HepG2 (cell line): ENCODE data around the gene OSBPL5. TPM values are rescaled to one million over a fixed set of nuclear protein-coding genes. Genes with fewer than 3 reads are reported as not detected.

Source experiments
- AGO1 ChIP-seq: fragments of 200-400 bp; formaldehyde crosslinking; IDR thresholded peaks from 2 replicates; pipeline ENCODE4 v1.6.1; 2017; ENCODE audit warnings: mild to moderate bottlenecking, low read depth, low read length, moderate library complexity; ENCODE audit not compliant: poor library complexity, severe bottlenecking
- BCL6 ChIP-seq: IDR thresholded peaks from 2 replicates; pipeline ENCODE4 v1.6.1; 2016; ENCODE audit warnings: missing genetic modification reagents, missing compliant biosample characterization
- FUBP1 ChIP-seq: sonication (generic); formaldehyde crosslinking; IDR thresholded peaks from 2 replicates; pipeline ENCODE4 v1.5.1; 2020; ENCODE audit warnings: missing genetic modification reagents, mild to moderate bottlenecking, borderline replicate concordance
- GLI4 ChIP-seq: sonication (generic); formaldehyde crosslinking; IDR thresholded peaks from 2 replicates; pipeline ENCODE4 v1.5.1; 2020; ENCODE audit warnings: missing genetic modification reagents, mild to moderate bottlenecking, moderate library complexity, borderline replicate concordance
- GZF1 ChIP-seq: sonication (generic); formaldehyde crosslinking; IDR thresholded peaks from 2 replicates; pipeline ENCODE4 v1.5.1; 2020; ENCODE audit warnings: mild to moderate bottlenecking, missing genetic modification reagents
- HNRNPUL1 ChIP-seq: fragments of 200-400 bp; formaldehyde crosslinking; IDR thresholded peaks from 2 replicates; pipeline ENCODE4 v1.6.1; 2017; ENCODE audit warnings: low read depth, mild to moderate bottlenecking, low read length, moderate library complexity
- RBM39 ChIP-seq: fragments of 200-400 bp; formaldehyde crosslinking; IDR thresholded peaks from one replicate; pipeline ENCODE4 v1.6.1; 2018; ENCODE audit warnings: antibody characterized with exemption, mild to moderate bottlenecking, low read depth, low read length; ENCODE audit not compliant: poor library complexity, severe bottlenecking
- SP140L ChIP-seq: sonication (generic); formaldehyde crosslinking; IDR thresholded peaks from 2 replicates; pipeline ENCODE4 v1.4.0; 2020; ENCODE audit warnings: missing genetic modification reagents, borderline replicate concordance
- STAG1 ChIP-seq: sonication (generic); formaldehyde crosslinking; IDR thresholded peaks from 2 replicates; pipeline ENCODE4 v1.4.0; 2020; ENCODE audit warnings: missing genetic modification reagents
- ZIK1 ChIP-seq: sonication (generic); formaldehyde crosslinking; IDR thresholded peaks from 2 replicates; pipeline ENCODE4 v1.5.0; 2020; ENCODE audit warnings: mild to moderate bottlenecking, low read depth, missing genetic modification reagents, borderline replicate concordance
- ZMYM2 ChIP-seq: sonication (generic); formaldehyde crosslinking; IDR thresholded peaks from 2 replicates; pipeline ENCODE4 v1.8.0; 2022; ENCODE audit warnings: mild to moderate bottlenecking, missing genetic modification reagents
- ZNF318 ChIP-seq: sonication (generic); formaldehyde crosslinking; IDR thresholded peaks from 2 replicates; pipeline ENCODE4 v1.4.0; 2020; ENCODE audit warnings: mild to moderate bottlenecking, missing genetic modification reagents
- ZNF678 ChIP-seq: sonication (generic); formaldehyde crosslinking; IDR thresholded peaks from 2 replicates; pipeline ENCODE4 v1.4.0; 2020; ENCODE audit warnings: mild to moderate bottlenecking, missing genetic modification reagents
- ZNF768 ChIP-seq: sonication (generic); formaldehyde crosslinking; IDR thresholded peaks from 2 replicates; pipeline ENCODE4 v1.4.0; 2020; ENCODE audit warnings: missing genetic modification reagents
- polyA plus RNA-seq, 8 experiments: library from polyadenylated mRNA; depleted of rRNA in 3 of 8; stranded (reverse) in 7 of 8; unstranded in 1 of 8; fragments of >200 nt; fragmentation: Illumina TruSeq in 4 of 8; extraction: Trizol in 4 of 8; gene quantifications; 2 replicates each; pipeline versions ENCODE4 v1.2.1 to v1.2.3, GENCODE V29; 2011 to 2016; ENCODE audit warnings: low read depth in 4 of 8, missing spikeins in 1 of 8, mixed read lengths in 1 of 8; ENCODE audit not compliant: insufficient read depth in 1 of 8
- total RNA-seq, 5 experiments: library from RNA; depleted of rRNA; stranded (reverse); fragments of >200 nt; fragmentation: Illumina TruSeq; extraction: Trizol; gene quantifications; 2 replicates each; pipeline ENCODE4 v1.2.3, GENCODE V29; 2016; ENCODE audit warnings: low read depth in 1 of 5

OSBPL5 gene
- total and polyA plus RNA-seq, 2 of the 13 experiments (the other 11 are each of a cell fraction or from before 2014, with no cell fraction given) = not detected

- TF ChIP-seq AGO1 = no peak
- no peak for TF ChIP-seq GZF1 (CRISPR knock-in tag)
- no peak for TF ChIP-seq GLI4 (CRISPR knock-in tag)
- TF ChIP-seq ZNF768 = peak; percentile 68
- TF ChIP-seq ZMYM2 (CRISPR knock-in tag) = no peak
- no peak for TF ChIP-seq ZIK1 (CRISPR knock-in tag)
- TF ChIP-seq STAG1 = no peak
- TF ChIP-seq SP140L (CRISPR knock-in tag) = no peak
- TF ChIP-seq FUBP1 (CRISPR knock-in tag) = no peak
- 0 out of 2 replicates have a peak, but pooled peaks have one; percentile 24 for TF ChIP-seq BCL6 (CRISPR knock-in tag)
- TF ChIP-seq HNRNPUL1 = no peak
- TF ChIP-seq RBM39 = peak; percentile 87
- TF ChIP-seq ZNF678 (CRISPR knock-in tag) = peak; percentile 74; the same call in 1 of the 2 replicates
- no peak for TF ChIP-seq ZNF318 (CRISPR knock-in tag)
Measured at GRCh38 chr11:3057069-3057963, 107.8 kb downstream of the OSBPL5 start, which contains the start of gene CARS1 (continued).
